Ramos (cell line): Measurements from ENCODE around the gene MYO19.
"Not testable (repeated sequence)": the region's sequence is repeated elsewhere in the genome, so short reads cannot be mapped to it uniquely, and the experiment has no call there.

Experiments
- in situ Hi-C: fragments of 300-500 bp; cut with MboI; formaldehyde crosslinking; loops from one replicate; pipeline ENCODE4 v1.14.3; 2022; ENCODE audit warnings: low sequenced_read_pairs; ENCODE audit not compliant: unreplicated experiment

MYO19 gene

DNA sequence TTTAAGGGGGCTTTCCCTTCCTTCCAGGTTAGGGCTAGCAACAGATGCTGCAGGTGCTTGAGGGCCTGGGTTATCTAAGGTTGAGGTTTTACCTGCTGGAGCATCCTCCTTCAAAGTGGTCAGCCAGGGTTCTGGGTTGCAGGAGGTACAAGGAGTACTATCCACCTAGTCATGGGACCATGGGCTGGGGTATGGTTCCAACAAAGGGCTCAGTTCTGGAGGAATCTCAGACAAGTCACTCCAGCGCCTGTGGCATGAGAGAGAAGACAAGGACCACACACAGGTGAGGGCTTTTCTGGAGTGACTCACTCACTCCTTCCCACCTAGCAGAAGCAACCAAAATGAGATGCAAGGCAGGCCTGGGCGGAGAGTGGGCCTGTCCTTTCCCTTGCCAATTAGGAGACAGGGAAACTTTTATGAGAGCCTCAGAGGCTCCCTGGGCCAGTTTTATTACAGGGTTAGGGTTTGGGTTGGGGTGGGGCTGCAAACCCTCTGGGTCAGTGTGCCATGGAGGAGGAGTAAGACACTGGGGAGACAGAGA, 2.2 kb downstream of the MYO19 start:
- in situ Hi-C loops: no loop called here

- in situ Hi-C loops: no loop called here
Measured at GRCh38 chr17:36529121-36529520, 5.5 kb downstream of the MYO19 start.

DNA sequence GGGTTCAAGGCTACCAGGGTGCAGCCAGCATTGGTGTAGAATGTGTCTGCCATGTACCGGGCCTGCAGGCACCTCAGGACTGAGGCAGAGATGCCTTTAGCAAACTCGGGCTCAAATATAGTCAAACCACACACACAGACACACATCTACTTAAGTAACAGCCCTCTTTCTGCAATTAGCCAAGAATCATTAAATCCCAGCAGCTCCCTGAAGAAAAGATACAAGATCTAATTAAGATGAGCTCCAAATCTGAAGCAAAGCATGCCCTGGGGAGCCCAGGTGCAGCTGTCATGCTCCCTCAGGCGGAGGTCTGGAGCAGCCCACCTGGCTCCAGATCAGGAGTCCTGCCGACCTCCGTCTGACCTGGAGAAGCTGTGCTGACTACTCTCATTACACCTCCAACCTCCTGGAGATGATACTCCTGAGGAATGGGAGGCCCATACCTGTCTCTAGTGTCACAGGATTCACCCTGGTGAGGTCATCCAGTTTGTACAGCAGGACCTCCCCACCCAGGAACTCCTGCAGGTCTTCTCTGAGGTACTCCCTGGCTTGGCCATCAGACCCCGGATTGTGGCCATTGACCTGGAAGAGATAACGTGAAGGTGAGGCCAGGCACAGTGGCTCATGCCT, 6.9 kb downstream of the MYO19 start:
- in situ Hi-C loops: no loop called here

GRCh38 chr17:36525888-36526287, 8.8 kb downstream of the MYO19 start:
- in situ Hi-C loops: no loop called here

DNA sequence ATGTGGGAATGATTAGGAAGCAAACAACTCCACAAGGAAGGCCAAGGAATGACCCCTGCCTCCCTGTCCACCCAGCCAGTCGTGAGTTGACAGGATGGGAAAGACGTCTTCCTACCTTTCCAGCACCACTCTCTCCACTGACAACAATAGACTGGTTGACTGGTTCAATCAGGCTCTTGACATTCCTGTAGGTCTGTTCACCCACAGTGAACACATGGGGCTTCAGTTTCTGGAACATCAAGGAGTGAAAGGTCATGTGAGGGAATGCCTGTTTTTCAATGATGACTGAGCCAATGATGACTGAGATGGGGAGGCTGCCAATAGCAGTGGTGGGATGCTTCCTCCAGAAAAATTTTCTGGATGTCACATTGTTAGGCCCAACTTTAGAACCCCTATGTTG, 9.6 kb downstream of the MYO19 start:
- in situ Hi-C loops: no loop called here

- in situ Hi-C loops: no loop called here
Measured at GRCh38 chr17:36524428-36524876, 10.2 kb downstream of the MYO19 start.

- in situ Hi-C loops: no loop called here
Measured at GRCh38 chr17:36523113-36523512, 11.6 kb downstream of the MYO19 start.

- in situ Hi-C loops: no loop called here
Measured at GRCh38 chr17:36515837-36516236, 18.8 kb downstream of the MYO19 start.

DNA sequence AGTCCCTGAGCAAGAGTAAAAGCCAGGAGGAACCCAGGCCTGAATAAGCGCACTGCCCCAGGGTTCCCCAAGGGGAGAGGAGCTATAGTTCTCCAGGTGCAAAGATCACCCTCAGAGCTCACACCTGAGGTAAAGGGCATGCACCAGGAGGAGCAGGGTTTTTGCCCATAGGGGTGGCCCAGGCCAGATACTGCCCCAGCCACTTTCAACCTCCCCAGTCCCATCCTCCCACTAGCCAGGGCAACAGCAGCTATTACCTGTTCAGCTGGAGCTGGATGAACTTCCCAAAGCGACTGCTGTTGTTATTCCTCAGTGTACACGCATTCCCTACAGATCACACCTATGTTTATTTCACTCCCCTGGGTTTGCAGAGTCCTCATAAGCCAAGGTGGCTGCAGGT, 19.8 kb downstream of the MYO19 start:
- in situ Hi-C loops: no loop called here

GRCh38 chr17:36512641-36513040, 22.0 kb downstream of the MYO19 start:
- in situ Hi-C loops: no loop called here

- in situ Hi-C loops: no loop called here
Measured at GRCh38 chr17:36511216-36511615, 23.5 kb downstream of the MYO19 start.

DNA sequence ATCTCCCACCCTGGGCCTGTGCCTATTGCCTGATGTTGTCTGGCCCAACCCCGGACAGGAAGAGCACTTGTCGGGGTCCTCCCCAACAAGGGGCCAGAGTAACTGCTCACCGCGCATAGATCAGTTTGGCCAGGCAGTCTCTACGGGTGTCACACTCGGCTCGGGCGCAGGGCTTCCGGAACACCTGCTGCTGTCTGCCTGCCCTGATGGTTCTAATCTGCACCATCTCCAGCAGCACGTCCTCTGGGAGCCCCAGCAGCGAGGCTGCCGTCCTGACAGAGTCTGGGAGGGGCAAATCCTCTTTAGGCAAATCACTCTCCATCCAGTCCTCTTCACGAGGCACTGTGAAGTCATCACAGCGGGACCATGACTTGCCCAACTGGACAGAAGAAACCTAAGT, 24.0 kb downstream of the MYO19 start:
- in situ Hi-C loops: no loop called here

- in situ Hi-C loops: no loop called here
Measured at GRCh38 chr17:36509272-36509985, 25.2 kb downstream of the MYO19 start.

DNA sequence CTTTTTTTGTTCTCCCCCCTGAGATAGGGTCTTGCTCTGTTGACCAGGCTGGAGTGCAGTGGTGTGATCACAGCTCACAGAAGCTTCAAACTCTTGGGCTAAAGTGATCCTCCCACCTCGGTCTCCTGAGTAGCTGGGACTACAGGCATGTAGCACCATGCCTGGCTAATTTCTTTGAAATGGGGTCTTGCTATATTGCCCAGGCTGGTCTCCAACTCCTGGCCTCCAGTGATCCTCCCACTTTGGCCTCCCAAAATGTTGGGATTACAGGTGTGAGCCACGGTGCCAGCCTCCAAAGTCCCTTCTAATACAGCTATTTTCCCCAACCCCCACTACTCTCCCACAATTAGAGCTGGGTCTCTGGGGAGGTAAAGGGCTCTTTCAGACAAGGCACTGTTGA, 26.2 kb downstream of the MYO19 start:
- in situ Hi-C loops: not testable (repeated sequence)

DNA sequence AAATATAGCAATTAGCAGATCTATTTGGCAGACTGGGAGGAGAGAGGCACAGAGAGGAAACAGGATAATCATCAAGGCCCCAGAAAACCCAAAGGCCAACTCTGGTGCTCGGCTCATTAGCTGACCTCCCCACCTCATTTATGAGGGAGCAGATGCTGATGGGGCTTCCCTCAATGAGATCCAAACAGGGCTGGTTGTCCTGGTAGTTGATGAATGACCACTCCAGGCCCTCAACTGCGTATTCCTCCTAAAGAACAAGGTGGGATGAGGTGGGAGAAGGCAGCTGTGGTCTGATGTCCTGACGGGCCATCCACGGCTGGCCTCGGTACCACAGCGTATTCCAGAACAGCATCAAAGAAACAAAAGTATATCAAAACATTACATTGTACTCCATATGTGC, 27.4 kb downstream of the MYO19 start:
- in situ Hi-C loops: no loop called here

- in situ Hi-C loops: no loop called here
Measured at GRCh38 chr17:36506831-36507230, 27.8 kb downstream of the MYO19 start.

- in situ Hi-C loops: no loop called here
Measured at GRCh38 chr17:36506249-36506826, 28.3 kb downstream of the MYO19 start.

DNA sequence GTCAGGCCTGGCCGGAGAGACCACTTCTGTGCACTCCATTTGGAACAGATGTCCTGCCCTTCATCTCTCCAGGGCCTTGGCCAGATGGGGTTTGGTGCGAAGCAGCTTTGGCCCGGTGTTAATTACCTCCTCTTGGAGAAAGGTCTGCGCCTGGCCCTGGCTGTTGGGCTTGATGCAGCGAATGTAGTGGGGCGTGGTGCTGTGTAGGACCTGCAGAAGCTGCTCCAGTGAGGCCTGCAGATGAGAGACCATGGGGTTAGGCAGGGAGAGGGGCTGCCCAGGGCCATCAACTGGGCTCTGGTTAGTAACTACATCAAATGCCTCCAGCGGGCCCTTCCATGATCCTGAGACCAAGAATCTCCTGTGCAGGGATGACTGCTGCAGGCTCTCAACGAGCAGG, 29.5 kb downstream of the MYO19 start:
- in situ Hi-C loops: no loop called here

- in situ Hi-C loops: no loop called here
Measured at GRCh38 chr17:36504156-36504545, 30.5 kb downstream of the MYO19 start.

- in situ Hi-C loops: no loop called here
Measured at GRCh38 chr17:36503456-36504155, 31.1 kb downstream of the MYO19 start.

- in situ Hi-C loops: no loop called here
Measured at GRCh38 chr17:36501963-36502362, 32.7 kb downstream of the MYO19 start.
